Sigmoid colon (tissue), 7 donors: ENCODE results near the gene HSBP1L1. TPM values are rescaled to one million over a fixed set of nuclear protein-coding genes. Genes with fewer than 3 reads are reported as not detected.

Experiments
- DNase-seq: peaks from one replicate; pipeline ENCODE4 v3.0.0-alpha.2; 2019
- H3K27ac ChIP-seq, 4 donors: fragments of 200-600 bp; sonication (generic); one replicate each; pipeline ENCODE4 v1.5.1; 2016 to 2019; ENCODE audit warnings: mild to moderate bottlenecking in 1 of 4
- H3K27me3 ChIP-seq, 3 donors: fragments of 200-600 bp; sonication (generic); one replicate each; pipeline ENCODE4 v1.5.1; 2019; ENCODE audit warnings: mild to moderate bottlenecking in 1 of 3
- H3K36me3 ChIP-seq, 4 donors: fragments of 200-600 bp; sonication (generic); one replicate each; pipeline ENCODE4 v1.5.1; 2016 to 2019
- H3K4me1 ChIP-seq, 4 donors: fragments of 200-600 bp; sonication (generic); one replicate each; pipeline ENCODE4 v1.5.1; 2017 to 2019
- H3K4me3 ChIP-seq, 4 donors: fragments of 200-600 bp; sonication (generic); one replicate each; pipeline ENCODE4 v1.5.1; 2017 to 2019; ENCODE audit warnings: mild to moderate bottlenecking in 2 of 4, moderate library complexity in 1 of 4
- H3K9me3 ChIP-seq, 4 donors: fragments of 200-600 bp in 3 of 4; sonication (generic) in 3 of 4; one replicate each; pipeline versions ENCODE4 v1.5.1 to v1.6.1; 2013 to 2019
- CTCF ChIP-seq, 4 experiments: fragments of 450-650 bp in 3 of 4; fragments of 200-600 bp in 1 of 4; IDR thresholded peaks; one replicate each; pipeline ENCODE4 v1.5.1; 2016 to 2019; ENCODE audit warnings: antibody characterized with exemption in 4 of 4, mild to moderate bottlenecking in 3 of 4, moderate library complexity in 2 of 4
- EP300 ChIP-seq, 4 donors: sonication (generic); formaldehyde crosslinking; IDR thresholded peaks; one replicate each; pipeline ENCODE4 v1.6.1; 2017; ENCODE audit warnings: antibody characterized with exemption in 4 of 4
- POLR2A ChIP-seq, 2 donors: fragments of 450-650 bp; IDR thresholded peaks; one replicate each; pipeline ENCODE4 v1.6.1; 2016; ENCODE audit warnings: antibody characterized with exemption in 2 of 2, mild to moderate bottlenecking in 2 of 2, moderate library complexity in 2 of 2
- POLR2AphosphoS5 ChIP-seq, 4 donors: sonication (generic); formaldehyde crosslinking; IDR thresholded peaks; one replicate each; pipeline ENCODE4 v1.6.1; 2017; ENCODE audit warnings: antibody characterized with exemption in 4 of 4
- WGBS, 2 donors: extraction: QIAGEN DNeasy Blood & Tissue Kit; methylation state at CpG; one replicate each; pipeline ENCODE4 v1.1.7; 2013; 5-methylcytosine and 5-hydroxymethylcytosine counted together
- intact Hi-C: fragments of 100-400 bp; cut with DNase I; formaldehyde crosslinking; loops from one replicate; pipeline ENCODE4 v1.15.1; 2023
- polyA plus RNA-seq, 3 donors: library from polyadenylated mRNA; stranded (reverse); fragments of 200-250 nt; gene quantifications; one replicate each; pipeline ENCODE4 v1.2.3, GENCODE V29; 2013
- total RNA-seq, 4 donors: library from RNA; depleted of rRNA; stranded (reverse); fragments of >200 nt; gene quantifications; one replicate each; pipeline ENCODE4 v1.1.0, GENCODE V29; 2016
- donor health status: healthy with polysubstance abuse.
- donor health status: Bipolar disorder and iron deficiency.
- donor health status: healthy.

Gene HSBP1L1
- total and polyA plus RNA-seq, 7 donors = 15.8 to 86.5 (median 21.0) TPM

- H3K36me3 ChIP-seq = no peaks in the 10 kb centered on the region
- 45 to 78% methylated on average over 29 of the region's 29 CpGs for WGBS, 2 donors
- H3K4me1 ChIP-seq = peaks cover 0 to 19% (median 11%) of the 10 kb centered on the region in 4 donors
- TF ChIP-seq EP300 (IDR thresholded peaks at IDR 0.05) = no peak
- TF ChIP-seq POLR2A (IDR thresholded peaks at IDR 0.05) = no peak
- no peak for TF ChIP-seq POLR2AphosphoS5 (IDR thresholded peaks at IDR 0.05)
- TF ChIP-seq CTCF (IDR thresholded peaks at IDR 0.05) = no peak
- intact Hi-C loops = no loop called here
- H3K27me3 ChIP-seq = peaks cover 0 to 39% (median 3%) of the 10 kb centered on the region in 3 donors
- H3K27ac ChIP-seq = no peak overlapping the region
- no peak for DNase-seq
- H3K9me3 ChIP-seq = no peaks in the 10 kb centered on the region
- no peak overlapping the region for H3K4me3 ChIP-seq
Measured at GRCh38 chr18:79961527-79962291, 2.7 kb upstream of the HSBP1L1 start.

GRCh38 chr18:79962311-79962710 is 2.1 kb upstream of the HSBP1L1 start:
- WGBS, 2 donors = 77 to 90% methylated on average over 10 of the region's 10 CpGs
- Histone ChIP-seq H3K27ac (no peak overlapping the region), H3K9me3 (no peaks in the 10 kb centered on the region), H3K4me1 (peaks cover 0 to 19% (median 11%) of the 10 kb centered on the region in 4 donors), H3K27me3 (peaks cover 0 to 39% (median 3%) of the 10 kb centered on the region in 3 donors), H3K4me3 (no peak overlapping the region), H3K36me3 (no peaks in the 10 kb centered on the region)
- TF ChIP-seq EP300 (IDR thresholded peaks at IDR 0.05) = no peak
- no peak for TF ChIP-seq POLR2A (IDR thresholded peaks at IDR 0.05)
- no peak for TF ChIP-seq CTCF (IDR thresholded peaks at IDR 0.05)
- TF ChIP-seq POLR2AphosphoS5 (IDR thresholded peaks at IDR 0.05) = no peak
- intact Hi-C loops = no loop called here
- DNase-seq = peak; percentile 17

- intact Hi-C loops = no loop called here
- peak; percentile 43 for DNase-seq
- no peak overlapping the region for H3K4me3 ChIP-seq
- peaks cover 0 to 4% (median 0%) of the 10 kb centered on the region in 4 donors for H3K36me3 ChIP-seq
- 80 to 82% methylated on average over 30 of the region's 30 CpGs for WGBS, 2 donors
- TF ChIP-seq POLR2A (IDR thresholded peaks at IDR 0.05) = no peak
- no peak for TF ChIP-seq POLR2AphosphoS5 (IDR thresholded peaks at IDR 0.05)
- no peak for TF ChIP-seq EP300 (IDR thresholded peaks at IDR 0.05)
- TF ChIP-seq CTCF (IDR thresholded peaks at IDR 0.05) = no peak
- H3K27me3 ChIP-seq = peaks cover 0 to 39% (median 3%) of the 10 kb centered on the region in 3 donors
- H3K27ac ChIP-seq = no peak overlapping the region
- no peaks in the 10 kb centered on the region for H3K9me3 ChIP-seq
- H3K4me1 ChIP-seq = peaks cover 0 to 19% (median 11%) of the 10 kb centered on the region in 4 donors
Measured at GRCh38 chr18:79962835-79963657, 1.4 kb upstream of the HSBP1L1 start.

- peaks cover 0 to 34% (median 3%) of the 10 kb centered on the region in 3 donors for H3K27me3 ChIP-seq
- H3K4me1 ChIP-seq = peaks cover 0 to 19% (median 11%) of the 10 kb centered on the region in 4 donors
- H3K9me3 ChIP-seq = no peaks in the 10 kb centered on the region
- peaks cover 0 to 6% (median 0%) of the 10 kb centered on the region in 4 donors for H3K36me3 ChIP-seq
- intact Hi-C loops = loop anchor here (1.0 kb wide), 1 partner anchor 11 kb away; no protein-coding TSS in a partner anchor
- DNase-seq = no peak
- no peak for TF ChIP-seq CTCF (IDR thresholded peaks at IDR 0.05)
- TF ChIP-seq POLR2A (IDR thresholded peaks at IDR 0.05) = no peak
- TF ChIP-seq EP300 (IDR thresholded peaks at IDR 0.05) = no peak
- TF ChIP-seq POLR2AphosphoS5 (IDR thresholded peaks at IDR 0.05) = no peak
- H3K4me3 ChIP-seq = peak overlapping the region; percentile 39 to 72 (median 66)
- 72 to 82% methylated on average over 30 of the region's 30 CpGs for WGBS, 2 donors
- peak overlapping the region; percentile 64 to 80 (median 74) for H3K27ac ChIP-seq
Measured at GRCh38 chr18:79963658-79964329, 649 bp upstream of the HSBP1L1 start.
